Fibroblast of lung (primary cell): ENCODE measurements around the gene ANKS1B.
A peak's percentile ranks its signal among the peaks of the same experiment; 100 is the strongest.

ENCODE experiments used
- EZH2 ChIP-seq: IDR thresholded peaks from 2 replicates; pipeline ENCODE4 v1.5.1; 2012; ENCODE audit warnings: low read length, control low read depth, mild to moderate bottlenecking; ENCODE audit errors: missing control alignments
- TF ChIP-seq, protein P1 (sequence below), 2 donors: IDR thresholded peaks in 1 of 2; conservative IDR thresholded peaks in 1 of 2; 1 replicate in 1 of 2; 2 replicates in 1 of 2; pipeline ENCODE4 v1.5.1; 2011 to 2012; ENCODE audit warnings: low read length in 2 of 2, control low read depth in 1 of 2, inconsistent platforms in 1 of 2, low read depth in 1 of 2, mild to moderate bottlenecking in 1 of 2

DNA sequence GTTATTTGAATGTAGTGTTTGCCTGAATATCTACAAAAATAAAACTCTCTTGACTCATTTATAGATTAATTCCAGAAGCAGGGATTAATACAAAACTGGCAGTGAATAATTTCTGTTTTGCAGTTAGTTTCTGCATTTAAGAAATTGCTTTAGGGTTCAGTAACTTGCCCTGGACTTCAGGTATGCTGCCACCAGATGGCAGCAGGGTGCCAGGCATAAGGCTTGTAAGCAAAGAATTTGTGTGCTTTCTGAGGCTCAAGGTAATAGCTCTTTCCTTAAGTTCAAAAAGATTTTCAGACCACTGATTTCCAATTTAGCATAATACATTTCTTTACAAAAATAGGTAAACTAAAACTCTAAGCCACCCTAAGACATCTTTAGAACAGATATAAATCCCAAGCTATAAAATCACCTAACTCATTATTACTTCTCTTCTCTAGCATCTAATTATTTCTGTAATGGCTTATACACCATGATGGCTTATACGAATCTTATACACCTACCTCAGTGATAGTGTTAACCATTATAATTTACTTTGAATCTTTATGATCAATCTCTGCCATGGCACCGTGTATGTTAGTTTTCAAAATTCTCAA is 941.3 kb downstream of the ANKS1B start:
- TF ChIP-seq, protein P1, sequence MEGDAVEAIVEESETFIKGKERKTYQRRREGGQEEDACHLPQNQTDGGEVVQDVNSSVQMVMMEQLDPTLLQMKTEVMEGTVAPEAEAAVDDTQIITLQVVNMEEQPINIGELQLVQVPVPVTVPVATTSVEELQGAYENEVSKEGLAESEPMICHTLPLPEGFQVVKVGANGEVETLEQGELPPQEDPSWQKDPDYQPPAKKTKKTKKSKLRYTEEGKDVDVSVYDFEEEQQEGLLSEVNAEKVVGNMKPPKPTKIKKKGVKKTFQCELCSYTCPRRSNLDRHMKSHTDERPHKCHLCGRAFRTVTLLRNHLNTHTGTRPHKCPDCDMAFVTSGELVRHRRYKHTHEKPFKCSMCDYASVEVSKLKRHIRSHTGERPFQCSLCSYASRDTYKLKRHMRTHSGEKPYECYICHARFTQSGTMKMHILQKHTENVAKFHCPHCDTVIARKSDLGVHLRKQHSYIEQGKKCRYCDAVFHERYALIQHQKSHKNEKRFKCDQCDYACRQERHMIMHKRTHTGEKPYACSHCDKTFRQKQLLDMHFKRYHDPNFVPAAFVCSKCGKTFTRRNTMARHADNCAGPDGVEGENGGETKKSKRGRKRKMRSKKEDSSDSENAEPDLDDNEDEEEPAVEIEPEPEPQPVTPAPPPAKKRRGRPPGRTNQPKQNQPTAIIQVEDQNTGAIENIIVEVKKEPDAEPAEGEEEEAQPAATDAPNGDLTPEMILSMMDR (conservative IDR thresholded peaks at IDR 0.05 in 1 of 2, IDR thresholded peaks at IDR 0.05 in 1 of 2; ENCODE audit: low read depth in 1 of 2, low read length in 2 of 2) = peak; percentile 82 to 93
- TF ChIP-seq EZH2 = no peak
